C4-2B (cell line): ENCODE data around the gene SLC6A11.

Experiments
- H3K27ac ChIP-seq: fragments of 450-650 bp; 2 replicates; pipeline ENCODE4 v1.5.1; 2017
- ZFX ChIP-seq: fragments of 450-650 bp; IDR thresholded peaks from 2 replicates; pipeline ENCODE4 v1.6.1; 2017
- TF ChIP-seq, protein P1 (sequence below): fragments of 450-650 bp; conservative IDR thresholded peaks from 2 replicates; pipeline ENCODE4 v1.5.1; 2017; ENCODE audit warnings: mild to moderate bottlenecking

Gene SLC6A11

DNA sequence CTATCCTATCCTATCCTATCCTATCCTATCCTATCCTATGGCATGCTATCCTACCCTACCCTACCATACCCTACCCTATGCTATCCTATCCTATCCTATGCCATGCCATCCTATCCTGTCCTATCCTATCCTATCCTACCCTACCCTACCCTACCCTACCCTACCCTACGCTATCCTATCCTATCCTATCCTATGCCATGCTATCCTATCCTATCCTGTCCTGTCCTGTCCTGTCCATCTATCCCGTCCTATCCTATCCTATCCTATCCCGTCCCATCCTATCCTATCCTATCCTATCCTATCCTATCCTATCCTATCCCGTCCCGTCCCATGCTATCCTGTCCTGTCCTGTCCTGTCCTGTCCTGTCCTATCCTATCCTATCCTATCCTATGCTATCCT lies 57.4 kb downstream of the SLC6A11 start:
- no peak for TF ChIP-seq ZFX
- TF ChIP-seq, protein P1, sequence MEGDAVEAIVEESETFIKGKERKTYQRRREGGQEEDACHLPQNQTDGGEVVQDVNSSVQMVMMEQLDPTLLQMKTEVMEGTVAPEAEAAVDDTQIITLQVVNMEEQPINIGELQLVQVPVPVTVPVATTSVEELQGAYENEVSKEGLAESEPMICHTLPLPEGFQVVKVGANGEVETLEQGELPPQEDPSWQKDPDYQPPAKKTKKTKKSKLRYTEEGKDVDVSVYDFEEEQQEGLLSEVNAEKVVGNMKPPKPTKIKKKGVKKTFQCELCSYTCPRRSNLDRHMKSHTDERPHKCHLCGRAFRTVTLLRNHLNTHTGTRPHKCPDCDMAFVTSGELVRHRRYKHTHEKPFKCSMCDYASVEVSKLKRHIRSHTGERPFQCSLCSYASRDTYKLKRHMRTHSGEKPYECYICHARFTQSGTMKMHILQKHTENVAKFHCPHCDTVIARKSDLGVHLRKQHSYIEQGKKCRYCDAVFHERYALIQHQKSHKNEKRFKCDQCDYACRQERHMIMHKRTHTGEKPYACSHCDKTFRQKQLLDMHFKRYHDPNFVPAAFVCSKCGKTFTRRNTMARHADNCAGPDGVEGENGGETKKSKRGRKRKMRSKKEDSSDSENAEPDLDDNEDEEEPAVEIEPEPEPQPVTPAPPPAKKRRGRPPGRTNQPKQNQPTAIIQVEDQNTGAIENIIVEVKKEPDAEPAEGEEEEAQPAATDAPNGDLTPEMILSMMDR: no peak

DNA sequence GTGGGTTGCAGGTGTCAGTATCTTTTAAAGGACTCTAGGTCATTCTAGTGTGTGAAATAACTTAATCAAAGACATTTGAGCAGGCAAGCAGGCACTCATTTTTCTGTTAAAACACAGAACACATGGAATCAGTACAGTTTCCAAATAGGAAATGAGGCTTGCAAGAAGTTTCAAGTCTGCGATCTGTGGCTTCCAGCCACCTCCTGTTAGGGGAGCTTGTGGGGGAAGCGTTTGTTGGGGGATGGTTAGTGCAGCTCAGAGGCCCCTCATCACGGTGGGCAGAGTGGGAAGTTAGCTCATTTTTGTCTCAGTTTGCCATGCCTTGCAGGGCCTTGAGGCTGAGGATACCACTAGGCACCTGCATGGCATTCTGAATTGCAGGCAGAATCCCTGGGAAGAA lies 59.9 kb downstream of the SLC6A11 start:
- TF ChIP-seq, protein P1: no peak
- TF ChIP-seq ZFX: no peak
- no peak overlapping the region for H3K27ac ChIP-seq

More for the DNA sequence above, 57.4 kb downstream of the SLC6A11 start:
- no peak overlapping the region for H3K27ac ChIP-seq

DNA sequence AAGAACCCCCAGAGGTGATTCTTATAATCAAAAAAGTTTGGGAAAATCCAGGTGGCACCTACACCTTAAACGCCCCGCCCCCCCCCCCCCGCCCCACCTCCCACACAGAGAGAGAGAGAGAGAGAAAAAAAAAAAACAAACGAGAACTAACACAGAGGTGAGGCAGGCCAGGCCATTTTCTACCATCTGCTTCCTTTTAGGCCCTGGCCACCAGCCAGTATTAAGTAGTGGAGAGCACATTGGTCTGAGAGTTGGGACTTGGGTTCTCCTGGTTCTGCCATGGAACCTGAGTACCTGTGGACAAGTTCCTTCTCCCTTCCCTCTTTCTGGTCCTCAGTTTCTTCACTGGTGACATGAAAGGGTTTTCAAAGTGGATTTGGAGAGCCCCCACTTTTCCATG lies 60.6 kb downstream of the SLC6A11 start:
- H3K27ac ChIP-seq: no peak overlapping the region
- TF ChIP-seq ZFX: no peak
- TF ChIP-seq, protein P1: no peak

DNA sequence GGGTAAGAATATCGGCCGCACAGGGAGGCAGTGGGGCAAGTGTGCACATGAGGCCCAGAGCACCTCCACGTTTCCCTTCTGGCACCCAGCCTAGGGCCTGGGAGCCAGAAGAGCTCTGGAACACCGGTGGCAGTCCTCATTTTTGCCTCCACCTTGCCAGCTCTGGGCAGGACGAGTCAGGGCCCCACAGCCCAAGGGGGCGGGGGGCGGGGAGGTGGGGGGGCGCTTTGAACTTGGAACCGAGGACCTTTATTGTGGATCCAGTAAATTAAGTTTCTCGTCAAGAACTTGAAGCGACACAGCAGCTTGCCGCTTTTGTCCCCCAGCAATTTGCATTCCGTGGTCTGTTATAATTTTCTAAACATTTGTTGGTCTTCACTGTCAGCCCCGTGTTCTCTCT lies 66.8 kb downstream of the SLC6A11 start:
- H3K27ac ChIP-seq: no peak overlapping the region
- TF ChIP-seq, protein P1: no peak
- TF ChIP-seq ZFX: no peak

DNA sequence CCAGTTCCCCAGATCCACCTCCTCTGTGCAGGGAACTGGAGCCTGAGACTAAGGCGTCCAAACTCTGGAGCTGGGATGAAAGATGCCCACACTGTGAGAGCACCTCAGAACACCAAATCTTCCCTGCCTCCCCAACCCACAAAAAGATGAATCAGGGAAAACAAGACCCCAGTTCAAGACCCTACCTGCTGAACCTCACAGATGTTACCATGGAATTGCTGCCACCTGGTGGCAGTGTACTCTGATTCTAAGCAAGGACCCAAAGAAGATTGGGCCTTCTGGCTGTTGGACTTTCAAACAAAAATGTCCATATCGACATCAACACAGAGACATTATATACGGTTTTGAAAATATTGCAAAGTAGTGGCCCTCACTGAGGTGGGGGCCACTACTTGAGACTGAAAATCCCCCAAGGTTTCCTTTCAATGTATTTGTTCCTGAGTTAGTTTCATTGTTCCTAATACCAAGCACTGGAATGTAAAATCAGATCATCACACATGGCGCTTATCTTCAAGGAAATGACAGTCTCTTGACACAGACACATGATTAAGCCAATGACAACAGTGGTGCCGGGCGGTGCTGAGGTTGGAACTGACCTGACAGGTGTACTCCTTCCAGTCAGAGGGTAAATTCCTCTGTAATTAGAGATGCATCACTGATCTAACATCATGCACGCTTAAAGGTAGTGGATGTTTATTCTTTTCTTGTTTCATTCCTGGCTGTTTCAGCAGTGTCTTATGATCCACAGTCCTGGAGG lies 67.6 kb downstream of the SLC6A11 start:
- no peak overlapping the region for H3K27ac ChIP-seq
- TF ChIP-seq ZFX: no peak
- TF ChIP-seq, protein P1: peak; percentile 72

DNA sequence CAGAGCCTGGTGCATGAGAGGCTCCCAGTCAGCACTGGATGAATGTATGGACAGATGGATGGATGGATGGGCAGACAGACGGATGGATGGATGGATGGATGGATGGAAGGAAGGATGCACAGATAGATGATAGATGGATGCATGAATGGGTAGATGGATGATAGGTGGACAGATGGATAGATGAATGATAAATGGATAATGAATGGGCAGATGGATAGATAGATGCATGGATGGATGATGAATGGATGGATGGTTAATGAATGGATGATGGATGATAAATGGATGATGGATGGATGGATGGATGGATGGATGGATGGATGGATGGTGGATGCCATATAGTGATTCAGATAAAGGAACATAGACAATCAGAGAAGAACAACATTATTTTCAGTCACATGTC lies 71.0 kb downstream of the SLC6A11 start:
- no peak overlapping the region for H3K27ac ChIP-seq
- TF ChIP-seq ZFX: no peak
- TF ChIP-seq, protein P1: no peak

DNA sequence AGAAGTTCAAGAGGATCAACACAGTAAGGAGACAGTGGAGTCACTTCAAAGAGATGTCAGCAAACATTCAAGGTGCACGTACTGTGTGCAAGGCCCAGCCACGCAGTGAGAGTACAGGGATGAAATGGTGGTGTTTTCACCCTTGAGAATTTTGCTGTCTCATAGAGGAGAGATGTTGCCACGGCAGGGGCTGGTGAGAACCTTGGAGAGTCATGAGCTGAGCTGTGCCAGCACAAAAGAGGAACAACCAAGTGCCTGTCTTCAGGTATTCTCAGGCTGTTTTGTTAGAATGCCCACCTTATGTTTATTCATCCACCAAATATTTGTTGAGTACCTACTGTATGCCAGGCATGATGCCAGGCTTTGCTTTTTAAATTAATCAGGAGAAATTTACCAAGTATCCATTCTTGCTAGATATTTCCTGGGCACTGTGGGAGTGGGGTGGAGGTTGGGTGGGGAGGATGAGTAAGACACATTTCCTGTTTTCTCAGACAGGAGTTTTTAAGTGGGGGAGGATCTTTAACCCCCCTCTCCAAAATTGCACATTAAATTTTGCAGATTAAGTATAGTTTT lies 72.6 kb downstream of the SLC6A11 start:
- H3K27ac ChIP-seq: no peak overlapping the region
- no peak for TF ChIP-seq ZFX
- TF ChIP-seq, protein P1: no peak
